ENCODE results near the gene CDH23.

DNA sequence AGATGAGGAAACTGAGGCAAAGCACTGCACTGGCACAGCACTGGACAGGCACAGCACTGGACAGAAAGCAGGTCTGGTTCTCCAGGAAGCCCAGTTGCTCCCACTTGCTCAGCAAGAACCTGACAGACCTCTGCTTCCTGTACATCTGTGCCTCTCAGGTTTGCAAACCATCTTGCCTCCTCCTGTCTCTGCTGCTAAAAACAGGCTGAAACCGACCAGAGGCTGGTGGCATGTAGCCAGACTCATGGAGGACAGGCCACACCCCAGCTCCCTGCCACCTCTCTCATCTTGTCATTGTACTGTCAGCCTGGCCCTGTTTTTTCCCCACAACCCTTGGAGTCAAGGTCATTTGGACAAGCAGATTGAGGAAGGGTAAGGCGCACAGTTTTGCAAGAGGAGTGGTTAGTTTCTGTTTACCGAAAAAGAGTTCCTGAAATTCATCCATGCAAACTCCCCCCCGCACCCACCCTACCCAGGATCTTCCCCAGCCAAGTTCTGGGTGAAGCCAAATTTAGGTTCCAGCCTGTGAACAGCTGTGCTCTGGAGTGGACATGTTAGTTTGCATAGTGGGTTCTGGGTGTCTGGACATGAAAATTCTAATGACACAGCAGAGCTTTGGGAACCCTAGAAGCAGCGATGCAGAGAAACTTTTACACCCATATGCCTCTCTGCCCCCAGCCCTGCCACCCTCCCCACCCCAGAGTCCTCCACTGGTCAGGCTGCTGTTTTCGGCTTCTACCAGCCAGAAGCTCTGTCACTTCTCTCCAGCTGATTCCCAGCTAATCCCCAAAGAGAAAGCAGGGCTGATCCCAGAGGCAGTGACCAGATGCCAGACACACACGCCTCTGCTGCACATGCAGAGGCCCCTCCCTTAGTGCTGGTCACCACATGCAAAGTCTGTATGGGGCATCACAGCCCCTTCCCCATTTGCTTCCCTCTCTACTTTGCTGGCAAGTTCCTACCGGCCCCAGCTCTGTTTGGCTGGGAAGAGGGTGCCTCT lies 331.3 kb downstream of the CDH23 start:
- TF ChIP-seq, protein P1, sequence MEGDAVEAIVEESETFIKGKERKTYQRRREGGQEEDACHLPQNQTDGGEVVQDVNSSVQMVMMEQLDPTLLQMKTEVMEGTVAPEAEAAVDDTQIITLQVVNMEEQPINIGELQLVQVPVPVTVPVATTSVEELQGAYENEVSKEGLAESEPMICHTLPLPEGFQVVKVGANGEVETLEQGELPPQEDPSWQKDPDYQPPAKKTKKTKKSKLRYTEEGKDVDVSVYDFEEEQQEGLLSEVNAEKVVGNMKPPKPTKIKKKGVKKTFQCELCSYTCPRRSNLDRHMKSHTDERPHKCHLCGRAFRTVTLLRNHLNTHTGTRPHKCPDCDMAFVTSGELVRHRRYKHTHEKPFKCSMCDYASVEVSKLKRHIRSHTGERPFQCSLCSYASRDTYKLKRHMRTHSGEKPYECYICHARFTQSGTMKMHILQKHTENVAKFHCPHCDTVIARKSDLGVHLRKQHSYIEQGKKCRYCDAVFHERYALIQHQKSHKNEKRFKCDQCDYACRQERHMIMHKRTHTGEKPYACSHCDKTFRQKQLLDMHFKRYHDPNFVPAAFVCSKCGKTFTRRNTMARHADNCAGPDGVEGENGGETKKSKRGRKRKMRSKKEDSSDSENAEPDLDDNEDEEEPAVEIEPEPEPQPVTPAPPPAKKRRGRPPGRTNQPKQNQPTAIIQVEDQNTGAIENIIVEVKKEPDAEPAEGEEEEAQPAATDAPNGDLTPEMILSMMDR (IDR thresholded peaks at IDR 0.05): no peak
- TF ChIP-seq POLR2A (IDR thresholded peaks at IDR 0.05): no peak

All from uterus (tissue), 2 donors.